CD4-positive, alpha-beta T cell treated with Interferon gamma for 1 hour (primary cell): ENCODE data around the gene ZNF791.
"Not testable (repeated sequence)": the region's sequence is repeated elsewhere in the genome, so short reads cannot be mapped to it uniquely, and the experiment has no call there.

Experiments used
- DNase-seq: peaks from one replicate; pipeline ENCODE4 v3.0.0-alpha.2; 2020

Gene ZNF791

DNA sequence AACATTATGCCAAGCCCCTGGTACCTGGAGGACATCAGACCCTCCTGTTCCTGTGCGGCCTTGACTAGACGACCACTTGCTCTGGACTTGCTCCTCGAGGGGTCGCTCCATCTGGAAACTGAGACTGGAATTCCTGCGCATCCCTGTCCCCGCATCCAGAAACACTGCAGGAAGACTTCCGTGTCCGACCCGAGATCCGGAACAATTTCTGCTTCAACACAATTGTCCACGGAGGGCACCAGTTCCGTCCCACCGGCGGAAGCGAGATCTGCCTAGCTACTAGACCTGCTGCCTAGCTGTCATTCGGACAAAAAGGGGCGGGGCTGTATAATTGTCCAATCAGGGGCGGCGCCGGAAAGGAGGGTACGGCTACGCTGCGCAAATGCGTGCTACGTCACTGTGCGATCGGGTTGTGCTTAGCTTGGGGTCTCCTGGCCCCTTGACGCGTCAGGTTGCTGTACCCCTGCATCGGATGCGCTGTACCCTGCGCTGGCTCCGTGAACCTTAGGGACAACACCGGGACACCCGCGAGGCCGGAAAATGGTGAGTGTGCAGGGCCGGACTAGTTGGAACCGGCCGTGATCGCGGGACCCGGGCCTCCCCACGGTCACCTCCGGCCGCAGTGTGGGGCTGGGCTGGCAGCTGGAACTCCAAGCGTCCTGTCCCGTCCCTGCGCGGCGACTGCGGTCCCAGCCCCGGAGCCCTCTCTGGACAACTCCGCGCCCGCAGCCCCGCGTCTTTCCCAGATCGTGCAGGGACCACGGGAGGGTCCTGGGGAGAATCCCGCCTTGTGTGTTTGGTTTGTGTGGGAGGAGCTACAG lies at the start of gene ZNF791, which contains the start of gene ZNF490:
Gene ZNF791, plus strand, starts transcription at position 381 of the 821 bp plus-strand sequence. Its CDS starts 160 bp downstream, at position 541.
Gene ZNF490, minus strand, starts transcription at position 274 of the 821 bp plus-strand sequence. Its CDS starts 133 bp downstream, at position 141.
- DNase-seq, result peak; percentile 97

DNA sequence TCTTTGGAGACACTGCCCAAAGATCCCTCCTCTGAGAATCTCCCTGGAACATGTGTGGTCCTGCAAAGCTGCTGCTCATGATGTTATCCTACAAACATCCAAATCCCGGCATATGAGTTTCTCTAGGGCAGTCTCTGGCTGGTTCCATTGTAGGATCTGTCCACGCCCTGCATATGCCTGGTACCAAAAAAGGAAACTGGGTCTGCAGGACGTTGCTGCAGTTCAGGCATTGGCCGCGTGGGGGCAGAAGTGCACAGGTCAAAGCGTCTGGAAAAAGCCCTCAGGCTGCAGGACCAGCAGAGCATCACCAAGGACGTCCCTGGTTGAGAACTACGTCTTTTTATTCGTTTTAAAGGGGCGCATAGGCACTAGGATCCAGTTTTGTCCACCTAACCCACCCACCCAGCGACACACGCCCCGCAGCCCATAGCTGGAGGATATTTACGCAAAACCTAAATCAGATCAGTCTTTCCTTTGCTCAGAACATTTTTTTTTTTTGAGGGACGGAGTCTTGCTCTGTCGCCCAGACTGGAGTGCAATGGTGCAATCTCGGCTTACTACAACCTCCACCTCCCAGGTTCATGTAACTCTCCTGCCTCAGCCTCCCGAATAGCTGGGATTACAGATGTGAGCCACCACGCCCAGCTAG lies 46.6 kb upstream of the ZNF791 start:
- peak; percentile 83 for DNase-seq

- DNase-seq, result not testable (repeated sequence)
Observed at GRCh38 chr19:12566380-12566779, 44.3 kb upstream of the ZNF791 start.

DNA sequence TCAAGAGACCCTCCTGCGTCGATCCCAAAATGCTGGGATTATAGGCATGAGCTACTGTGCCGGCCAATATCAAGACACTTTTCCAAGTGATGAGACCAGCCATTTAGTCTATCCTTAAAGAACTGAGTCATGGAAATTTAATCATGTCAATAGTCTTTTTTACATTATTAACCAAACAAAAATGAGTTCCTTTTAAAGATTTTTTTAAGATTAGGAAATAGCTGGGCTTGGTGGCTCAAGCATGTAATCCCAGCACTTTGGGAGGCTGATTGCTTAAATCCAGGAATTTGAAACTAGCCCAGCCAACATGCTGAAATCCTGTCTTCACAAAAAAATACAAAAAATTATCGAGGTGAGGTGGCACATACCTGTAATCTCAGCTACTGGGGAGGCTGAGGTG lies 42.8 kb upstream of the ZNF791 start:
- DNase-seq, result no peak

DNA sequence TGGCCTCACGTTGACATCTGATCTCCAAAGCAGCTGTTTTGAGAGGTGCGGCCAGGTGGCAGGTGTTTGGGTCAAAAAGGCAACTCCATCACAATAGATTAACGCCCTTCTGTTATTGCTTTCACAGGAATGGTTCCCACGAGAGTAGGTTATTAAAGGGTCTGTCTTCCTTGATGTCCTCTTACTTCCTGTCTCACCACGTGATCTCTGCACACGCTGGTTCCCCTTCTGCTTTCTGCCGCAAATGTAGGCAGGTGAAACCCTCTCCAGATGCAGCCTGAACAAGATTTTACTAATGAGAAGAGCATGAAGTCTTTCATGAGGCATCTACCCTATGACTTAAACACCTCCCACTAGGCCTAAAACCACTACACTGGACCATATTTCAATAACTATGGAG lies 36.7 kb upstream of the ZNF791 start:
- DNase-seq, result peak; percentile 39

GRCh38 chr19:12578641-12579040 lies 32.1 kb upstream of the ZNF791 start:
- DNase-seq, result no peak

- DNase-seq, result no peak
Observed at GRCh38 chr19:12580180-12580694, 30.5 kb upstream of the ZNF791 start.

DNA sequence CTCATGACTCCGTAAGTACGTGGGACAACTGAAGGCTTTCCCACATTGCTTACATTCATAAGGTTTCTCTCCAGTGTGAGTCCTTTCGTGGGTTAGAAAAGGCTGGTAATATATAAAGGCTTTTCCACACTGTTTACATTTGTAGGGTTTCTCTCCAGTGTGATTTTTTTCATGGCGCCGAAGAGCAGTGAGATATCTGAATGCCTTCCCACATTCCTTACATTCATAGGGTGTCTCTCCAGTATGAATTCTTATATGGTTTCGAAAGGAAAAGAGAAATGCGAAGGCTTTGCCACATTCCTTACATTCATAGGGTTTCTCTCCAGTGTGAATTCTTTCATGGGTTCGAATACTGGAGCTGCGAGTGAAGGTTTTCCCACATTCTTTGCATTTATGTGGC lies 29.6 kb upstream of the ZNF791 start:
- DNase-seq, result no peak

DNA sequence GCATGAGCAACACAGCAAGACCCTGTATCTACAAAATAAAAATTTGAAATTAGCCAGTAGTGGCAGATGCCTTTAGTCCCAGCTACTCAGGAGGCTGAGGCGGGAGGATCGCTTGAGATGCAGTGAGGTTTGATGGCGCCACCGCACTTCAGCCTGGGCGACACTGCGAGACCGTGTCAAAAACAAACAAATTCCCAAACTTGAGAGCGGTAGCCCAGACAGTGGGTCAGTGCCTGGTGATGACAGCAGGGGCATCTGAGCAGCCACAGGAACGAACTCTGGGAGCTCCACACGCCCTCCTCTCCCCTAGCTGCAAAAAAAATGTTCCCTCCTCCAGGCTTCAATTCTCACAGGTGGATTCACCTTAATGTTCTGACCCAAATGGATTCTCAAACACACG lies 14.2 kb upstream of the ZNF791 start:
- DNase-seq, result no peak

DNA sequence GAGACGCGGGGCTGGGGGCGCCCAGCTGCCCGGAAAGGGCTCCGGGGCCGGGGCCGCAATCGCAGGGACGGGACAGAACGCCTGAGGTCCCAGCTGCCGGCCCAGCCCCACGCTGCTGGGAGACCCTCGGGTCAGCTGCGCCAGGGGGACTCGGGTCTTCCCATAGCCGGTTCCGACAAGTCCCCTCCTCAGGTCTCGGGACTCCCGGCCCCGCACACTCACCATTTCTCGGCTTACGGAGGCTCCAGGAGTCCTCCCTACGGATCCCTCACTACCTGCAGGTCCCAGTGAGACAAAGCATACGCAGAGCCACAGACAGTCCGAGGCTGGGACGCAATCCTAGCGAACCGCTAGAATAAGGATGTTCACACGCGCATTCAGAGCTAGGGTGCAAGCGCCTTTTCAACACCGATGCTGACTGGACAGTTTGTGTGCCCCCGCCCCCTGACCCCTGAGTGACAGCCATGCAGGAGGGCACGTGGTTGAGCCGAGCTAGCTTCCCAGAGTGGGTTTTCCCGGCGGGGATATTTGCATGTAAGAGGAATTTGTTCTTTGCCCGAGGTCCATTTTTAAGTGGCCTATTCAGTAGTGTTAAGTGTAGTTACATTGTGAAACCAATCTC lies 13.7 kb upstream of the ZNF791 start:
- no peak for DNase-seq

- no peak for DNase-seq
Observed at GRCh38 chr19:12597594-12597993, 13.1 kb upstream of the ZNF791 start.

DNA sequence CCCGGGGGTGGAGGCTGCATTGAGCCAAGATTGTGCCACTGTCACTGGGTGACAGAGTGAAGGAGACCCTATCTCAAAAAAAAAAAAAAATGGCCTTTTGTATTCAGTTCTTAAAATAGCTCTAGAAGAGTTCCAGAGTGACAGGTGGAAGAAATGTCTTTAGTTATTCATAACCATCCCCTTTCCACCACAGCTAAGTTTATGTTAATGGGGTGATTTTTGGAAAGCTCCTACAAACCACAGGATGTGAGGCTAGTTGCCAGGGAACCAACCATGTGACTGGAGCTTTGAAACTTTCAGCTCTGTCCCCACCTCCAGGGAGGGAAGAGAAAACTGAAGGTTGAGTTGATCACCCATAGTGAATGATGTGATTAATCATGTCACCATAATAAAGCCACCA lies 7.0 kb upstream of the ZNF791 start:
- peak; percentile 31 for DNase-seq

DNA sequence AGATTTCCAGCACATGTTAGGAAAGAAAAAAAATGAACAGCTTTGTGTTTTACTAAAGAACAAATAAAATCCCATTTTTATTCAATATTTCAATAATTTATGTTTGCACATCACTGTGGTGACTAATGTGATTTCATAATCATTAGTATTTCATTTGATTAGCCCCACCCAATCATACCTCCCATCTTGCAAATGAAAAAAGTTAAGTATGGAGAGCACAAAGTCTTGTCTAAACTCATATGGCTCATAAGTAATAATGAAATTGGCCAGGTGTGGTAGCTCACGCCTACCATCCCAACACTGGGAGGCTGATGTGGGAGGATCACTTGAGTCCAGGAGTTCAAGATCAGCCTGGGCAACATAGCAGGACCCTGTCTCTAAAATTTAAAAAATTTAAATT lies 3.9 kb upstream of the ZNF791 start:
- no peak for DNase-seq

- no peak for DNase-seq
Observed at GRCh38 chr19:12607631-12608030, 3.1 kb upstream of the ZNF791 start.

DNA sequence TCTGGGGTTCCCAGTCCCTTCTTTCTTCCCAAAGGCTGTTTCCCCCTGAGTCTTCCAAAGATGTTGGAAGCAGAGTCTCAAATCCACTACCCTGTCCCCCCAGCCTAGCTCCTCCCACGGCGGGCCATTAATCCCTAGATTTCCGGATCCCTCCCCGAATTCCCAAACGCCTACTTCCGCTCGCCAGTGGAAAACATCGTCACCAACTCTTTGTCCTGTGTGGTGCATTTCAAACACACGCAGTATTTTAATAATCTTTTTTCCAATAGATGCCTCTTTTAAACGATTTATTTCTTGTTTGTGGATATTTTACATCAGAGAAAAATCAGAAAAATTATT lies 610 bp downstream of the ZNF791 start:
- DNase-seq, result no peak

DNA sequence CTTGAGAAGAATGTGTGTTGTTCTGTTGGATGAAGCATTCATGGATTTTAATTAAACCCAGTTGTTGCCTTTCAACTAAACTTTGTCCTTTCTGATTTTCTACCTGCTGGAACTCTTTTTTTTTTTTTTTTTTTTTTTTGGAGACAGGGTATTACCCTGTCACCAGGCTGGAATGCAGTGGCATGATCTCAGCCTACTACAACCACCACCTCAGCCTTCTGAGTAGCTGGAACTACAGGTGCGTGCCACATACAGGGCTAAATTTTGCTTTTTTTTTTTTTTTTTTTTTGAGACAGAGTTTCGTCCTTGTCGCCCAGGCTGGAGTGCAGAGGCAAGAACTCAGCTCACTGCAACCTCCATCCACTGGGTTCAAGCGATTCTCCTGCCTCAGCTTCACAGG lies 6.9 kb downstream of the ZNF791 start:
- DNase-seq, result no peak

DNA sequence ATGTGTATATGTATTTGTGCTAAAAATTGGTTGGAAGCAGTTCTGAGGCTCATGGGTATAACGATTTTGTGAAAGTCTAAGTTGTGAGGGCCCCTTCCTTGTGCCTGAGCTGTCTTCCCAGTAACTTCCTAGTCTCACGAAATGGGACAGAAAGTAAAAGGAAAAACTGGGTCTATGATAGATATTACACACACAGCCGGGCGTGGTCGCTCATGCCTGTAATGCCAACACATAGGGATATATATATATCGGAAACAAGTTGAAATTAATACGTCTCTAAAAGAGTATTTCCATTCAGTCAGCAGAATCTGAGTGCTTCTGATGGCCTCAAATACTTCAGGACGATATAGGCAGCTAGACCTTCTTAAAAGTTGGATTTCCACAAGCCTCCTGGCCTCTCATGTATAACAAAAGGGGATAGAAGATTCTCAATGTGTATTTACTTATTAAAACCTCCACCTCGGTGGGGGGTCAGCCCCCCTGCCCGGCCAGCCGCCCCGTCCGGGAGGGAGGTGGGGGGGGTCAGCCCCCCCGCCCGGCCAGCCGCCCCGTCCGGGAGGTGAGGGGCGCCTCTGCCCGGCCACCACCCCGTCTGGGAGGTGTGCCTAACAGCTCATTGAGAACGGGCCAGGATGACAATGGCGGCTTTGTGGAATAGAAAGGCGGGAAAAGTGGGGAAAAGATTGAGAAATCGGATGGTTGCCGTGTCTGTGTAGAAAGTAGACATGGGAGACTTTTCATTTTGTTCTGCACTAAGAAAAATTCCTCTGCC lies 10.7 kb downstream of the ZNF791 start:
- not testable (repeated sequence) for DNase-seq

GRCh38 chr19:12623361-12624031 lies 12.8 kb downstream of the ZNF791 start:
- DNase-seq, result no peak

- no peak for DNase-seq
Observed at GRCh38 chr19:12626958-12627357, 16.2 kb downstream of the ZNF791 start.

DNA sequence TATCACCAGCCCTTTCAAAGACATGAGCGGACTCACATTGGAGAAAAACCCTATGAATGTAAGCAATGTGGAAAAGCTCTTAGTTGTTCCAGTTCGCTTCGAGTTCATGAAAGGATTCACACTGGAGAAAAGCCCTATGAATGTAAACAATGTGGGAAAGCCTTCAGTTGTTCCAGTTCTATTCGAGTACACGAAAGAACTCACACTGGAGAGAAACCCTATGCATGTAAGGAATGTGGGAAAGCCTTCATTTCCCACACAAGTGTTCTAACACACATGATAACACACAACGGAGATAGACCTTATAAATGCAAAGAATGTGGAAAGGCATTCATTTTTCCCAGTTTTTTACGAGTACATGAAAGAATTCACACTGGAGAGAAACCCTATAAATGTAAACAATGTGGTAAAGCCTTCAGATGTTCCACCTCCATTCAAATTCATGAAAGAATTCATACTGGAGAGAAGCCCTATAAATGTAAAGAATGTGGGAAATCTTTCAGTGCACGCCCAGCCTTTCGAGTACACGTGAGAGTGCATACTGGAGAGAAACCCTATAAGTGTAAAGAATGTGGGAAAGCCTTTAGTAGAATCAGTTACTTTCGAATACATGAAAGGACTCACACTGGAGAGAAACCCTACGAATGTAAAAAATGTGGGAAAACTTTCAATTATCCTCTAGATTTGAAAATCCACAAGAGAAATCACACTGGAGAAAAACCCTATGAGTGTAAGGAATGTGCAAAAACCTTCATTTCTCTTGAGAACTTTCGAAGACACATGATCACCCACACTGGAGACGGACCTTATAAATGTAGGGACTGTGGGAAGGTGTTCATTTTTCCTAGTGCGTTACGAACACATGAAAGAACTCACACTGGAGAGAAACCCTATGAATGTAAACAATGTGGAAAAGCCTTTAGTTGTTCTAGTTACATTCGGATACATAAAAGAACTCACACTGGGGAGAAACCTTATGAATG lies 17.6 kb downstream of the ZNF791 start:
- DNase-seq, result no peak

- no peak for DNase-seq
Observed at GRCh38 chr19:12629215-12629614, 18.5 kb downstream of the ZNF791 start.
